Colon (tissue), 2 donors: ENCODE data around the gene L3MBTL4.
"Not testable (repeated sequence)": the region's sequence is repeated elsewhere in the genome, so short reads cannot be mapped to it uniquely, and the experiment has no call there.

Experiments
- FAIRE-seq: peaks from 2 replicates; lab custom pipeline; 2012; peaks lifted over from hg19 to GRCh38; lab: Jason Lieb, UNC
- donor health status: control.
- donor health status: control.

Gene L3MBTL4

DNA sequence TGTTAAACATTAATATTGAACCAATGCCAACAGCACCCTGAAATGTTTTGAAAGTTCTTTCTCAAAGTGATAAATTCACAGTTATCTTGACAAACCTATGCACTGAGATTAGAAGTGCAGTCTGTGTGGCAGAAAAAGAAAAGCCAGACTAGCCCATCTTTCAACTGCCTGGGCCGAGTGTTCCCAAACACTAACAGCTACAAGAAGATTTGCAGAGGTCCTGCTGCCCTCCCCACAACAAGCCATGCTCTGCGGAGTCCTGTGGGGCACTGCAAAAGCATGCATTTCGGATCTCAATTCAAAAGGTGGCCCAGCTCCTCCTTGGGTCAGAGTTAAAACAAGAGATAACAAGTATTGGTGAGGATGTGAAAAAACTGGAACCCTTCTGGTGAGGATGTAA lies 311.0 kb downstream of the L3MBTL4 start:
- no peak for FAIRE-seq

DNA sequence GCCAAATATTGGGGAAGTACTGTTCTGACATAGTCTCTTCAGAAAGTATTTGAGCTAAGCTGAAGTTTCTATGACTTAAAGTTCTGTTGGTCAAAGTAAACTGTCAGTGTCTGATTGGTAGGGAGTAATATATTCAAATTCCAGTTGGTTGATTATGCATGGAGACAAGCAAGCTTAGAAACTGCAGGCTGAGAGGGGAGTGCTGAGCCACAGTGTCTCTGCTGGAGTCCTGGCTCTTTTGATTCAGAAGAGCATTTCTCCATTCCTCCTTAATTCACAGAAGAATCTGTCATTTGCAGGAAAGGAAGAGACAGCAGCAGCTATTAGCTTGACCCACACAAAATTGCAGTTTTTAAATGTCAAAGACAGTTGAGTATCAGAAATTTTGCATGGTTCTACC lies 318.0 kb downstream of the L3MBTL4 start:
- no peak for FAIRE-seq

DNA sequence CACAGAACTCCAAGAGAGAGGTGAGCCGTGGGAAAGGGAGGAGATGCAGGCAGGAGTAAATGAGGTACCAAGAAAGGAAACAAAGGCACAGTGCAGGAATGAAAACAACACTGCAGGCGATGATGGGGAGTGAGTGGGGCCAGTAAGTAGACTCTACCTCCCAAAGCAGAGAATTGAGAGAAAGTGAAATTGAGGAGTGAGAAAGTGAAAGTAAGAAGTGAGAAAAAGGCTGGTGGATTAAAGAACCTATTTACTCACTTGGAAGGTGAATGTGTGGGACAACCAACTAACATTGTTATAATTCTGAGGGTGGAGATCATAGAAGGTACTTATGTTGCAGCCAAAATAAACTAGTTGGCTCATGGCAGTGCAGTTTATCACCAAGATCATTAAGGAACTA lies 326.3 kb downstream of the L3MBTL4 start:
- FAIRE-seq, result no peak

DNA sequence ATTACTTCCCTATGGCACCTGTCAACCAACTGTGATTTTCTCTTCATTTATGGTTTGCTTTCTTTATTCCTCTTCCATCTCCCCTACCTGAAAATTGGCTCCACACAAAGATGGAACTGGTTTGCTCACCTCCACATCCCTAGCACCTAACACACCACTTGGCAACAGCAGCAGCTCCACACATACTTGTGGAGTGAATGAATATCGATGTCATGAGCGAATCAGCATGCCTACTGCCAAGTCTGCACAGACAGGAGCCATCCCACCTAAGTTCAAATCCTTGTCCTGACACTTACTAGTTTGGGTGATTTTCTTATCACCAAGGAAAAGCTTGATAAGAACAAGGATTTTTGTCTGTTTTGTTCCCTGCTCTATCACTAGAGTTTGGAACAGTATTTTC lies 328.0 kb downstream of the L3MBTL4 start:
- no peak for FAIRE-seq

DNA sequence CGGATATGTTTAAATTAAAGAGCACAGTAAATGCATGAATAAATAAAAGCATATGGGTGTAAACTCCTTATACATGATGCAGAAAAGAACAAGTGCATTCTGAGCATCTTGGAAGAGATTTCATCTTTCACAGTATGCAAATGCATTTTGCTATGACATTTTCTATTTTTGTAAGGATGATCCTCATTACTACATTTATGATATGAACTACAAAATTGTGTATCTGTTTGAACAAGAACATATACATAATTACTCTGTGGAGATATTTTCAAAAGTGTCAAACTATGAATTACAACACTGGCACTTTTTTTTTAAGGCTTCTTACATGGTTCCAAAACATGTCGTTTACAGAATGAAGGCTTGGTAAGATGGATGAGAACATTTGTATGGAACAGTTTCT lies 335.3 kb downstream of the L3MBTL4 start:
- no peak for FAIRE-seq

DNA sequence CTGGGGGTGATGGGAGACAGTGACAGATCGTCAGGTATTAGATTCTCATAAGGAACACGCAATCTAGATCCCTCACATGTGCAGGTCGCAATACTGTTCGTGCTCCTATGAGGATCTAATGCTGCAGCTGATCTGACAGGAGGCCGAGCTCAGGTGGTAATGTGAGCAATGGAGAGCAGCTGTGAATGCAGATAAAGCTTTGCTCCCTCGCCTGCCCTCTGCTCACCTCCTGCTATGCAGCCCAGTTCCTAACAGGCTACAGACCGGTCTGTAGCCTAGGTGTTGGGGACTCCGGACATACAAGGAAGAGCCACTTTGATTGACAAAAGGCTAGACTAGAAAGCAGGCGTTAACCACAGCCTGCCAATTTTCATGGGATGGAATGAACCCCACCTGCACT lies 335.8 kb downstream of the L3MBTL4 start:
- FAIRE-seq, result no peak

DNA sequence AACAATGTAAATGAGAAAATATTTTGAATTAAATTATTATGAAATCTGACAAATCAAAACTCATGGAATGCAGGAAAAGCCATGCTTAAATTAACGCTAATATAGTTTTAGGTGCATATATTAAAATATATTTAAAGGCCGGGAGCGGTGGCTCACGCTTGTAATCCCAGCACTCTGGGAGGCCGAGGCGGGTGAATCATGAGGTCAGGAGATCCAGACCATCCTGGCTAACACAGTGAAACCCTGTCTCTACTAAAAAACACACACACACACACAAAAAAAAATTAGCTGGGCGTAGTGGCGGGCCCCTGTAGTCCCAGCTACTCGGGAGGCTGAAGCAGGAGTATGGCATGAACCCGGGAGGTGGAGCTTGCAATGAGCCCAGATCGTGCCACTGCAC lies 342.3 kb downstream of the L3MBTL4 start:
- FAIRE-seq, result not testable (repeated sequence)

DNA sequence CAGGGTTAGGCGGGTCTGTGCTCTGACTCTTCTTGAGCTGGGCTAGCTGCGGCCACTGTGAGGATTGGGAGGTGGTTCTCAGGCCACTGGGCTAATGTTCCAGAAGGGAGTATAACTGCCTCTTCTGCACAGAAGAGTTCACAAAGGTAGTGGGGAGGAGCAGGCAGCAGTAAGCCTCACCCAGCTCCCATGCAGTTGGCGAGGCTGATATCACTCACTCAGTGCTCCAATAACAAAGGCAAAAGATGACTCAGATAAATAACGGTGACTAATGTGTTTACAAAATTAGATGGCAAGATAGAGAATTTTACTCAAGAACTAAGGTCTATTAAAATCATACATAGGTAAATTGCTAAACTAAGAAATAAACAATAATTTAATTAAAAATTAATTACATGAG lies 345.2 kb downstream of the L3MBTL4 start:
- FAIRE-seq, result no peak

DNA sequence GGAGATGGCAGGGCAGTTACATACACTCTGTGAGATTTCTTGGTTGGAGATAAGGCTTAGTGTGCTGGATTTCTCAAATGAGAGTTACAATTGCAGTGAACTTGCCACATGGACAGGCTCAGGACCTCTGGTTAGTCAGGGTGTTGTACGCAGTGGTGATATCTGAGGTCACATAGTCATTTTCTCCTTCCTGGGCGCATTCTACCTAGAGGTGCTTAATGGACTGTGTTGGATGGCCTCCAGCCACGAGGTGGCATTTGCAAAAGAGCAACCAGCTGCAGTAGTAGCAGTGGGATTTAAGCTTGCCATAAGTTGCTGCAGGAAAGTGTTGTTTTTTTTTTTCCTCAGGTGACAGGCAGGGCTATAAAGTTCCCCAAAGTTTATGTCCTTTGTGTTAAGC lies 345.6 kb downstream of the L3MBTL4 start:
- FAIRE-seq, result no peak

DNA sequence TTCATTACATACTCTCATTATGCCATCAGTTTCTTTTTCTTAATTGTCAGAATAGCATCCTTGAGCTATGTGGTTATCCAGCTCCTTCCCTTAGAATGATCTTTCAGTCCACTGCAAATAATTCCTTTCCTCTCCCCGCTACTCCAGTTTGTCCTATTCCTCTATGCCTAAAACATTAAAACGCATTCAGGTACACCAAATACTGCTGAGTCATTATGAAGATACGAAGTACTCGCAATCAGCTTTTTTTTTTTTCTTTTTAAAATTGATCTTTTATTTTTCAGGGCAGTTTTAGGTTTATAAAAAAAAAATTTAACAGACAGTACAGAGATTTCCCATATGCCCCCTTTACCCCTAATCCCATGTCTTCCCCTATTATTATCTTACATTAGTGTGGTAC lies 354.6 kb downstream of the L3MBTL4 start:
- FAIRE-seq, result no peak

DNA sequence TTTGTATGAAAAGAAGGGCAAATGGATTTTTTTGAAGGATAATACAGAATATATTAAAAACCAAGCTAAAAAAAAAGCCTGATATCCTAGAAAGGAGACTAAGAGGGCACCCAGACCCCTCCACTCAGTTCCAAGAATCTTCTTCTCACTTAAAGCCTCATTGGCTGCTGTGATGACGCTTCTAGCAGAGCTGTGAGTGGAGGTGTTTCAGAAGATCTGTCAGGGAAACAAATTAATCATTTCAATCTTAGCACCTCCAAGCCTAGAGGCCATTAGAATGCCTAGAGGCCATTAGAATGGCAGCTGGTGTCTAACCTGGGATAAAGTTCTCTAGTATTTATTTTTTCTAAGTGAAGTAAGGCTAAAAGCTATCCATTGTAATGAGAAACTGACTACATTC lies 355.2 kb downstream of the L3MBTL4 start:
- no peak for FAIRE-seq

DNA sequence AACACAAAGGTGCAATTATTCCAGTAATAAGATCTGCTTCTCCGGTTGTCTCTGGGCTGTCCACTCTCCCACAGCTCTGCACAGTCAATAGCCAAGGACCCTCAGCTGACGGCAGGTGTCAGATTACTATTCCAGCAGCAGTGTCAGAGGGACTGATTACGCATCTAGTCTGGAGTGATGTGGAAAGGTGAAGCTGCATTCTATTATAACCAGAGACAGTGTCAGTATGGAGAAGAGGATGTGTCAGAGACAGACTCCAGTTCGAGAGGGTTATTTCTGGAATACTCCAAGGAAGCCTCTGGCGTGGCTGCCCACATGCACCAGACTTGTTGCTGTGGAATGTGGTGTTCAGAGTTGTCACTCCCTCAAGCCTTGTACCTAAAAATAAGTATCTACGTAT lies 355.8 kb downstream of the L3MBTL4 start:
- no peak for FAIRE-seq

DNA sequence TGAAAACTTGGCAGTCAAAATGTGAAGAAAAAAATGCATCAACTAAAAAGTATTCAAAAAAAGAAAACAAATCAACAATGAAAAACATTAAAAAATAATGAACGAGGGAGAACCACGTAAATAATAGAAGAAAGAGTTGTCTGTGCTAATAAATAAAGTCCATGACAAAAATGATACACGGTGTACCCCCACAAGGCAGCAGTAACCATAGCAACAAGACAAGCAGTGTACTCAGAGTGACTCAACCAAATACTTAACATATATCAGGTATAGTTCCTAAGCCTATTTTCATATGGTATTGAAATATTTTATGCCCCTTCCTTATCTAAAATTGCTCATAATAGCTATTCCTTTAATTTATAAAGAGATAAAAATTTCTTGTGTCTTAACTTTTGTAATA lies 357.1 kb downstream of the L3MBTL4 start:
- FAIRE-seq, result no peak

DNA sequence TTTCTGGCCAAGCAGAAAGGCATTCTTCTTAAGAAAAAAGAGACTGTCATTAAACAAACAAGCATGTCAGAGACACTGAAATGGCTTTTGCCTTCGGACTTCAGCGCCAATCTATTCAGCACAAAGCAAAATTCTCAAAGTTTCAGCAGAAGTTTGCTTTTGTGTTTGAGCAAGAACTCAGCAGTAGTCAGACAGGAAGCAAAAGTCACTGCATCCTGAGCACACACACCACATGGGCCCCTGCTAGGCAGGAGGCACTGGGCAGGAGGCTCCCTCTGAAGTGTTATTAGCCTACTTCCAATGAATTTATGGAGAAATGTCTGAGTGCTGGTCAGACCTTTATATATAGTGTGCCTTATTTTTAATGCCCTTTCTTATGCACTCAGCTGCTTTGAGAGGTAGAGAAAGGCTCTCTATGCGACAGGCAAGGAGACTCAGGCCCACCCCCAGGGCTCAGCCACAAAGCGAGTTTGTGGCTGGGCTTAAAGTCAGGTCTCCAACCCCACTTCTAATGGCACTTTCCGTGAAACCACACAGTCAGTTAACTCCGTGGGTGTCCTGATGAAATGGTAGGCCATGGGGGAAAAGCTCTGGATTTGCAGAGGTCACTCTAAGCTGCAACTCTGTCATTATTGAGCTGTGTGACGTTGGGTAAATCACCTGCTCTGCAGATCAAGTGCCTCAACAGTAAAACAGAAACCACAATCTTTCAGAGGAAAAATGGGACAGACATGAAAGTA lies 358.4 kb downstream of the L3MBTL4 start:
- no peak for FAIRE-seq

DNA sequence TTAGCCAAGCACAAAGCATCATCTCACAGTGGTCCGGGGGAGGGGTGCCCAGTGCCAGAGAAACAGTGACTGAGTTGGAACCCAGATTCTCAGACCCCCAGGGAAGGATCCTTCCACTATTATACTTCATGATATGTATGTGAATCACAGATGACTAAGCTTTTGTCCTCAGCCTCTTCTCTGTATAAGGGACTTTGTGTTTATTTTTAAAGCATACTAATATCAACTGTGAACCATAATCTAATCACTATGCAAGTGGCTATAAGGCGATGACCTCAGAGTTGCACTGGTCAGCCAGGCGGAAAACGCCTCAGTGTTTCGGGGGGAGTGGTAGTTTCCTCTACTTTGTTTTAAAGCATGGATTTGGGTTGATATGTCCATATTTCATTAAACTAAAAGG lies 359.0 kb downstream of the L3MBTL4 start:
- no peak for FAIRE-seq

DNA sequence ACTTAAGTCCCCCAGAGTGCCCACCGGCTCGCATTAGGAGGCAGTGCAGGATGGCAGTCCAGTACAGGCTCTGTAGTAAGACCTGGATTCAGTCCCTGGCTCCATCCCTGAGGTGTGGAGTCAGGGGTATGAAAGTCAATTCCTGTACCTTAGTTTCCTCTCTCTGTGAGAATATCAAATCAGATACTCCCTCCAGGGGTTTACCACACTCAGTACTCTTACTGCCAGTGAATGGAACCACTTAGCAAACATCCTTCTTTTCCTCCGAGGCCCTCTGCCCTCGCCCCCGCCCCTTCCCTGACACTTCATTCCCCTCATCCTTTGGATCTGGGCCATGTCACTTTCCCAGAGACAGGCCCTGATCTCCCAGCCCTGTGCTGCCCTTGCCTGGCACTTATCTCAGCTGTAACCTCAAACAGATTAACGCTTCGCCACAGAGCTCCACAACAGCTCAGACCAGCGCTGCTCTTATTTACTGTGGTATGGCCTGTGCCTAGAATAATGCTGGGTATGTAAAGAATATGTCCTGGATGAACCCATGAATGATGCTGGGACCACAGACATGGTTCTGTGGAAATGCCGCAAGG lies 360.4 kb downstream of the L3MBTL4 start:
- no peak for FAIRE-seq

DNA sequence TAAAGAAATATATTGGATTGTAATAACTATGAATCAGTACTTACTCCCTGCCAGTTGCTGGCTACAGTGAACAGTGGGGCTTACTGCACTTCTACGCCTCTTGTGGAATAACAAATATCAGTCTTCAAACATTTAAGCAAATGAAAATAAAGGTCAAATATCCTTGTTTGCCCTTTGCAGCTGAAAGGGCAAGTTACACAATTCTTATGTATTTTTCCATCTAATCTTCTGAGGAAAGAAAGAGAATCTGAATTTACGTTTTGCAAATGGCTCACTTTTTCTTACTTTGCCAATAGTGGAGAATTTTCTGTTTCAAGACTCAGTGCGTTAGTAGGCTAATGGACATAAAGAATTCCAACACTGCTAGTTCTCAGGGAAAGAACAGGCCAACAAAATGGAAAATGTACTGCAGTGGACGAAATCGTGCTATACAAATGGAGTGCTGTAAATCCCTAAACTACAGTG lies 362.2 kb downstream of the L3MBTL4 start:
- no peak for FAIRE-seq

DNA sequence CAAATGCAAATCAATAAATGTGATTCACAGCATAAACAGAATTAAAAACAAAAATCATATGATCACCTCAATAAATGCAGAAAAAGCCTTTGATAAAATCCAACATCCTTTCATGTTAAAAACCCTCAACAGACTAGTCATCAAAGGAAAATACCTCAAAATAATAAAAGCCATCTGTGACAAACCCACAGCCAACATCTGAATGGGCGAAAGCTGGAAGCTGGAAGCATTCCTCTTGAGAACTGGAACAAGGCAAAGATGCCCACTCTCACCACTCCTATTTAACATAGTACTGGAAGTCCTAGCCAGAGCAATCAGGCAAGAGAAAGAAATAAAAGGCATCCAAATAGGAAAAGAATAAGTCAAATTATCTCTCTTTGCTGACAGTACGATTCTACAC lies 367.1 kb downstream of the L3MBTL4 start:
- not testable (repeated sequence) for FAIRE-seq

DNA sequence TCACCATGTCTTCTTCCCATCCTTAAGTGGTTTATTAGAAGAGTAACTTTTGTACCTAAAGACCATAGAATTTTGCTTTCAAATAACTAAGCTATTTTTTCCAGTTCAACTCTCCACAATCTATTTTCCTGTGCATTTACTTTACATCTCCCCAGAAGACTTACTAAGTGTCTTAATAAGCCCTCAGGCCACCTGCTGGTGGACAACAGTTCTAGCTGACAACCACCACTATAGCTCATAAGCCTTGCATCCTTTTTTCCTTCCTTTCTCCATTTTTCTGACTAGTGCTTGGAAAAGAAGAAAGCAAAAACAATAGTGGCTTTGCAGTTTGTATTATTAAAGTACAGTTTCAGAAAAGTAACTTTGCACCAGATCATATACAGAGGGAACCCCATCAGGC lies 369.9 kb downstream of the L3MBTL4 start:
- FAIRE-seq, result no peak

DNA sequence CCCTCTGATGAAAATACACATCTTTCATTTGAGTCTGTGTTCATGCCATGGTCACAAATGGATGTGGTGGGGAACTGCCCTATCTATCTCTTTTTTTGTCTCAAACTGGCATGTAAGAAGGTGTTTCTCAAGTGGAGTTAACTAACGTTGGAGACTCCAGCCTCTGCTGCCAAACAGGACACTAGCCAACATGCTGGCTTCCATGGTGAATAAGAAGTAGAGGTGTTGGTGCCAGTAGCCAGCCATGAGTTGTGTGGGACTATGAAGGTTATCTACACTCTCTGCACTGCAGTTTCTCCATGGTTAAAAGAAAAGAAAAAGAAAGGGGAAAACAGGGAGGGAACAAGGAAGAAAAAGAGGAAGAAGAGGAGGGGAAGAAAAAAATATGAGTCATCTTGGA lies 370.4 kb downstream of the L3MBTL4 start:
- FAIRE-seq, result no peak

DNA sequence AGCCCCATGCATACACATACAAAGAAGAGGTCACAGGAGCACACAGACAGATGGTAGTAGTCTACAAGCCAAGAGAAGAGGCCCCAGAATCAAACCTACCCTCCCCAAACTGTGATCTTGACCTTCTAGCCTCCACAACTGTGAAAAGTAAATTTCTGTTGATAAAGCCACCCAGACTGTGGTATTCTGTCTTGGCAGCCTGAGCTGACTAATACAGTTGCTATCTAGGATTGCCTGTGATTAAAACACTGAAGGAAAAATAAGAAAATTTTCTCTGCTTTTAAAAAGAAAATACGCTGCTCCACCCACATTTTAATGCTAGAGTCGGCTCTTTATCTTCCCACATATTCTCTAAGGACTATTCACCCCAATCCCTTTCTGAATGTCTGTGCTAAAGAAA lies 375.7 kb downstream of the L3MBTL4 start:
- FAIRE-seq, result no peak

DNA sequence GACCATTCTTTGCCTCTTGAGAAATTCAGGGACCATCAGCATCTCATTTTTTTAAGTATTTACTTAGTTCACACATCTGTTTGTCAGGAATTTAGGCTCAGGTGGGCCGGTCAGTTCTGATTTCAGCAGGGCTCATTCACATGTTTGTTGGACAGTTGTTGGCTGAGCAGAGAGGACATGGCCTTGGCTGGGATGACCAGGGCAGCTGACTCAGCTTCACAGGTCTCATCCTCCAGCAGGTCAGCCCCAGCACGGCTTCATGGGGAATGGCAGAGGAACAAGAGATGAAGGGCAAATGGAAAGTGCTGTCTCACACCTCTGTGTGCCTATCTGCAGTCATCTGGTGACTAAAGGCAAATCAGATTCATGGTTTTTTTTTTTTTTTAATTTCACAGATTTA lies 383.3 kb downstream of the L3MBTL4 start:
- no peak for FAIRE-seq

DNA sequence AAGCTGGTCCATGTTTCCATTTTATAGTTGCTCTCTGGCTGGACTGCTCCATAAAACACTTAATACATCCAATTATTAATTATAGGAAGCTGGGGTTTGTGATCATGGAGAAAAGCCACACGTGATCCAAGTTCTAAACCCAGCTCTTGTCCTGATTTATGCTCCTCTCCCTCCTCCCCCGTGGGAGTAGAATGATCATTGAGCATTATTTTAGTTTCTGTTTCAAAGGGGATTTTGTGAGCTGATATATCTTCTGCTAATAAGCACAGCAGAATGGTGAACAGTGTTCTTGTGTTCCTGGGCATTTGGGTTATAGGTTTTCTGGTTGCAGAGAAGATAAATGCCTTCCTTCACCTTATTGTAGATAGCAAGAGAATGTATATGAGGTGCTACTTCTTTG lies 383.7 kb downstream of the L3MBTL4 start:
- no peak for FAIRE-seq

DNA sequence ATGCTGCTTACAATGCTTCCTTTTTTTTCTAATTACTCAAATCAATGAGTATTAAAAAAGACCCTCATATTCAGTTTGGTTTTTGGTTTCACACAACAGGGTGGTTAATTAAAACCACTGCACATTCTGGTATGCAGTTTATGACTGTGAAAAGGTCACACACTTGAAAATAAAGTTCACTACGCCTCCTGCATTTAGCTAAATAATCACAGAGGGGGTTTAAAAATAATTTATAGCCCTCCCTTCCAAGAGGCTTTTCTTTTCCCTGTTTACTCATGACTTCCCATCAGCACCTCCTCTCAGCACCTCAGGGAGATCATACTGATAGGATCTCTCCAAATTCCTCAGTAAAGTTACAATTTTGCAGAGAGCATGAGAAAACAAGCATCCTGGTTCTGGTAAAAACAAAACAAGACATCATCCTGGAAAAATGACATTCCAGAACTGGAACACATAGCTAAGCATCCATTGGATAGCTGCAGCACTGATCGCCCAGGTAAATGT lies 389.9 kb downstream of the L3MBTL4 start:
- FAIRE-seq, result no peak
